GM19395 (cell line): ENCODE data around the gene CORO2B.
"Not testable (repeated sequence)": the region's sequence is repeated elsewhere in the genome, so short reads cannot be mapped to it uniquely, and the experiment has no call there.

Source experiments
- ATAC-seq: cut with Tn5 transposase; IDR thresholded peaks from one replicate; pipeline ENCODE4 v1.9.1; 2021; ENCODE audit warnings: mild to moderate bottlenecking, moderate library complexity; ENCODE audit not compliant: unreplicated experiment

Gene CORO2B

GRCh38 chr15:68643216-68643830, 64.5 kb downstream of the CORO2B start:
- no peak for ATAC-seq

GRCh38 chr15:68644083-68644904, 65.5 kb downstream of the CORO2B start:
- ATAC-seq = no peak

- ATAC-seq = no peak
Observed at GRCh38 chr15:68644996-68645395, 66.2 kb downstream of the CORO2B start.

- no peak for ATAC-seq
Observed at GRCh38 chr15:68646156-68646555, 67.4 kb downstream of the CORO2B start.

- no peak for ATAC-seq
Observed at GRCh38 chr15:68646696-68647095, 67.9 kb downstream of the CORO2B start.

- ATAC-seq = not testable (repeated sequence)
Observed at GRCh38 chr15:68647361-68647760, 68.6 kb downstream of the CORO2B start.

GRCh38 chr15:68650901-68651709, 72.3 kb downstream of the CORO2B start:
- no peak for ATAC-seq

- ATAC-seq = no peak
Observed at GRCh38 chr15:68651916-68652525, 73.2 kb downstream of the CORO2B start.

GRCh38 chr15:68653031-68653635, 74.3 kb downstream of the CORO2B start:
- no peak for ATAC-seq

GRCh38 chr15:68653801-68654200, 75.0 kb downstream of the CORO2B start:
- no peak for ATAC-seq

GRCh38 chr15:68654786-68655560, 76.2 kb downstream of the CORO2B start:
- ATAC-seq = no peak

- ATAC-seq = no peak
Observed at GRCh38 chr15:68655686-68656437, 77.1 kb downstream of the CORO2B start.

- no peak for ATAC-seq
Observed at GRCh38 chr15:68656438-68656739, 77.6 kb downstream of the CORO2B start.

- ATAC-seq = no peak
Observed at GRCh38 chr15:68658151-68658550, 79.4 kb downstream of the CORO2B start.

- ATAC-seq = no peak
Observed at GRCh38 chr15:68658641-68659358, 80.0 kb downstream of the CORO2B start.

- ATAC-seq = no peak
Observed at GRCh38 chr15:68663526-68663925, 84.7 kb downstream of the CORO2B start.

- no peak for ATAC-seq
Observed at GRCh38 chr15:68666120-68666811, 87.5 kb downstream of the CORO2B start.

- ATAC-seq = no peak
Observed at GRCh38 chr15:68666812-68667450, 88.1 kb downstream of the CORO2B start.
